GM19397 (cell line): ENCODE measurements around the gene AKAP3.

ENCODE experiments used
- ATAC-seq: cut with Tn5 transposase; IDR thresholded peaks from one replicate; pipeline ENCODE4 v1.9.1; 2021; ENCODE audit warnings: mild to moderate bottlenecking, moderate library complexity; ENCODE audit not compliant: unreplicated experiment

The AKAP3 gene

GRCh38 chr12:4603421-4603820, 45.4 kb downstream of the AKAP3 start:
- ATAC-seq: no peak

- no peak for ATAC-seq
These were observed 53.0 kb downstream of the AKAP3 start for GRCh38 chr12:4595881-4596280.

DNA sequence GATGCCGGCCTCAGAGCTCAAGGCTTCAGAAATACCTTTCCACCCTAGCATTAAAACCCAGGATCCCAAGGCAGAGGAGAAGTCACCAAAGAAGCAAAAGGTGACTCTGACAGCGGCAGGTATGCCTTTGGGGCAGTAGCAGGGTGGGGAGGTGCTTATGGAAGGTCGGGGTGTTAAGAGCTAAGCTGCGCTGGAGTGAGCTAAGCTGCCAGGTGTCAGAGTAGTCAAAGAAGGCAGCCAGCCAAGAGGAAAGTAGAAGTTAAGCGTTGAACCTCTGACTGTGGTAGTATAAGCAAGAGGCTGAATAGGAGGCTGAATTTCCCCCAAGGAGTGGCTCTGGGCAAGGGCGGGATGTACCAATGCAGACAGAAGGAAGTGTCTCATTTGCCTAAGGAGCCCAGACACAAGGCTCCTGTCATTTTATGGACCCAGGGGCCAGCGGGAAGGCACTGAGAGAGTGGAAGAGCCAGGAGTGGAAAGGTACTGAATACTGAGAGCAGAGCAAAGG, 57.6 kb downstream of the AKAP3 start:
- ATAC-seq: no peak

- ATAC-seq: no peak
These were observed 58.9 kb downstream of the AKAP3 start for GRCh38 chr12:4589941-4590340.

GRCh38 chr12:4588916-4589315, 59.9 kb downstream of the AKAP3 start:
- no peak for ATAC-seq

DNA sequence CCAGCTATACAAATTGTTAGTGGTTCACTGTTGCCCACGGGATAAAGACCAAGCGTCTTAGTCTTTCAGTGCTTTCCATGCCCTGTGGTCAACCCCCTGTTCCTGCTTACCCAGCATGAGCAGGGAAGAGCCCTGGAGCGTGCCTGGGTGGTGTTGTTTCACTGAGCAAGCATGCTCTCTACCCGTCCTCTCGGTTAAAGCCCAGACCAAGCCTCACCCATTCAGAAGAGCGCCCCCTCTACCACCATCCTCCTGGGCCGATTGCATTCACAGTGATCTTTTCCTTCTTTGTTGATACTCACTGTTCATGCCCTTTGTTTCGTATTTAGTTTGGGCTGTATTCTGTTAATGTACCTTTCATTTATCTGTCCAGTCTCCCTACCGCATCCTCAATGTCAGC, 61.7 kb downstream of the AKAP3 start:
- no peak for ATAC-seq

DNA sequence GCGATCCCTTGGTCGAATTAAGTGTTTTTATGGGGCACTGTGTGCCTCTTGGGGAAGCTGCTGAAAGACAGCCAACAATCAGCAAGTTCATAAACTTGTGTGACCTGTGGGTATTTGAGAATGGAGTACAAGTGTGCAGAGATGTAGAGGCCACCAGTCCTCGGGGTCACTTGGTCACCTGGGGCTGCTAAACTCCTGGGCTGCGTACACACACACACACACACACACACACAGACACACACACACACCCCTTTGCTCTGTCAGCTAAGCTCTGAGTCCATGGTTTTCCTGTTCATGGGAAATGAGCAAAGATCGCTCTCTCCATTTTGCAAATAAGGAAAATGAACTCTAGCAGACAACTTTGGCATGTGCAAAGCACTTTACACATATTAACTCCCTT, 62.4 kb downstream of the AKAP3 start:
- no peak for ATAC-seq

DNA sequence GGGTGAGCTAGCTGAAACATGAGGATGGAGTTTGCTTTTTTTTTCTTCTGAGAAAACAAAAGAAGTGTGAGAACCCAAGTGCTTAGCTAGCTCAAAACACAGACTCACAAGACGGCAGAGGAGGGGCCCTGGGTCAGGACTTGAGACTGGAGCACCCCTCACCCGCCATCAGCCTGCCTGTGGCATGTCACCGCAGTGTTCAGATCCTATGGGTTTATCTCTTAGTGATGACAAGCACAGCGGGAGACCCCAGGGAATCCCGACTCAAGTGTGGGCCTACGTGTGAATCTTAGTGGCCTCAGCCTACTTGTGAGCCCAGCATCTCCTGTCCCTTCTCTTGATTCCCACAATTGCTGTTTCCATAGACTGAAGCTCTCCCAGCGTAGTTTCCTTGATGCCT, 64.0 kb downstream of the AKAP3 start:
- ATAC-seq: no peak

- ATAC-seq: no peak
These were observed 64.6 kb downstream of the AKAP3 start for GRCh38 chr12:4584281-4584680.

GRCh38 chr12:4580281-4580688, 68.6 kb downstream of the AKAP3 start:
- ATAC-seq: no peak

GRCh38 chr12:4579305-4580102, 69.3 kb downstream of the AKAP3 start:
- no peak for ATAC-seq

- no peak for ATAC-seq
These were observed 76.2 kb downstream of the AKAP3 start for GRCh38 chr12:4572680-4573079.

GRCh38 chr12:4569261-4569660, 79.6 kb downstream of the AKAP3 start:
- ATAC-seq: no peak

DNA sequence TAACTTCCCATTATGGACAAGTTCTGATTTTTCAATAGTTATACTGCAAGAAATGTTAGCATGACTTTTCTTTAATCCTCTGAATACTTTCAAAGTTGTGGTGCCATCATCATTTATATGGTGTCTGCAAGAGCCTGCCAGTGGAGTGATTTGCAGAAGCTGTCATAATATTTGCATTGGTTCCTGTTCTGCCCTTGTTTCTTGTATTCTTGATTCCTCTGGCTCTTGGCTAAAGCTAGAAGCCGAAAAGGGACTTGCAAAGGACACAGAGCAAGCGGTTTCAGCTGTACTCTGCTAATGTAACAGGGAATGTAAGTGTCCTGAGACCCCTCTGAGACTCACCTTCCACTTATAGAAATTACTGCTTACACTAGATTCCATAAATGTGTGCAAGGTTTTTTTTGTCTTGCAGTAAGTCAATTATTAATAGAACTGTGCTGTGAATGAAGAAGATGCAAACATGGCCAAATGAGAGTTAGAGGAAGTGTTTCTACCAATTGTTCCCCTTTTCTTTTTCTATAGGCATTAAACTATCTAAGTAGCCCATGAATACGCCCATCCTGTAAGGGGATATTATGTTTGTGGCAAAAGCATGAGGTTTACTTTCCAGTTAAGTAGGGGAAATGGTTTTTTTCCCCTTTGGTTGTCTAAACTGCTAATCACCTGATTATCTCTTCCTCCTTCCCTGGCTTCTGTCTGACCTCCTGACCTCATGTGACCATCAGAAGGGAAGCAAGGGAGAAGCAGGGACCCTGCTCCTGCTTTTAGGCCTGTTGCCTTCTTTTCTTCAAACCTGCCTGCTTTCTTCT, 81.6 kb downstream of the AKAP3 start:
- ATAC-seq: peak; percentile 62

DNA sequence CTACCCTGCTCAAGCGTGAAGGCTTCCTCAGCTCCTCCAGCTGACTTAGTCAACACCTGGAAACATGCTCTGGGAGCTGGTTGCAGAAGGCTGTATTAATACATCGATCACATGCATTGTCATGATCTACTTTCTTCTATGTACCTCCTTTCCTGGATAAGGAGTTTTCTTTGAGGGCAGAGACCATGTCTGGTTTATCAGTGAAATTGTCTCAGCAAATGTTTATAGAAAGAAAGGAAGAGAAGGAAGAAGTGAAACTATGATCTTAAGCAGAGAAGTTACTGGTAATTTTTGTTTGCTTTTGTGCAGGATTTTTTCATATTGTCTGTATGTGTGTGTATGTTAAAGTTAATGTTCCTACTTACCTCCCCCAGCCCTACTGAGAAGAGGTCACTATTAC, 82.4 kb downstream of the AKAP3 start:
- no peak for ATAC-seq
